ENCODE data around the gene SCYGR7.
"Not testable (repeated sequence)": the region's sequence is repeated elsewhere in the genome, so short reads cannot be mapped to it uniquely, and the experiment has no call there.

The SCYGR7 gene

GRCh38 chr2:227728035-227728434 lies at the start of gene SCYGR7:
SCYGR7 (plus strand) TSS chr2:227728335; CDS start chr2:227728335, 0 bp downstream.
- DNase-seq, result no peak

DNA sequence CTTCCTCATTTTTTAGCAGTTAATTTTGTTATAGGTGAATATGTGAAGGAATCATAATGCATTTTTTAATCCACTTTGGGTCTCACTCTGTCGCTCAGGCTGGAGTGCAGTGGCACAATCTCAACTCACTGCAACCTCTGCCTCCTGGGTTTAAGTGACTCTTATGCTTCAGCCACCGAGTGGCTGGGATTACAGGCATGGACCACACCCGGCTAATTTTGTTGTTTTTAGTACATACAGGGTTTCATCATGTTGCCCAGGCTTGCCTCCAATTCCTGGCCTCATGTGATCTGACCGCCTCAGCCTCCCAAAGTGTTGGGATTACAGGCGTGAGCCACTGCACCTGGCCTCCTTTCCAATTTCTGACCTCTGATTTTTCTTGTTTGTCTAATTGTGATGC lies 43.9 kb upstream of the SCYGR7 start:
- no peak for DNase-seq

DNA sequence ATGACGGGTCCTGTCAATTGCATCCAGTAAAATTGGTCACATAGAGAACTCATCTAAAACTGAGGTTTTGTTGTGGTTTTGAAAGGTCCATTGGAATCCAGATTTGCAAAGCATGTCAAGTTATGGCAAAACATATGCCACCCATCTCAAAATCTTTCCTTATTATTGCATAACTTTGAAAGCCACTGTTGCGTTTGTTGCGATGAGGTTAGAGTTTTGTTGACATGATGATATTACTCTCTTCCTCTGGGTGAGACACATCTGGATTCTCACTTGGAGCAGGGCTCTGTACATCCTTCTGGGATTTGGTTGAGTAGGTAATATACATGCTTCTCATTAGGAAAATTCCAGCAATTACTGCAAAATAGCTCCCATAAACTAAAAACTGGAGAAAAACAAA lies 40.9 kb upstream of the SCYGR7 start:
- no peak for DNase-seq

DNA sequence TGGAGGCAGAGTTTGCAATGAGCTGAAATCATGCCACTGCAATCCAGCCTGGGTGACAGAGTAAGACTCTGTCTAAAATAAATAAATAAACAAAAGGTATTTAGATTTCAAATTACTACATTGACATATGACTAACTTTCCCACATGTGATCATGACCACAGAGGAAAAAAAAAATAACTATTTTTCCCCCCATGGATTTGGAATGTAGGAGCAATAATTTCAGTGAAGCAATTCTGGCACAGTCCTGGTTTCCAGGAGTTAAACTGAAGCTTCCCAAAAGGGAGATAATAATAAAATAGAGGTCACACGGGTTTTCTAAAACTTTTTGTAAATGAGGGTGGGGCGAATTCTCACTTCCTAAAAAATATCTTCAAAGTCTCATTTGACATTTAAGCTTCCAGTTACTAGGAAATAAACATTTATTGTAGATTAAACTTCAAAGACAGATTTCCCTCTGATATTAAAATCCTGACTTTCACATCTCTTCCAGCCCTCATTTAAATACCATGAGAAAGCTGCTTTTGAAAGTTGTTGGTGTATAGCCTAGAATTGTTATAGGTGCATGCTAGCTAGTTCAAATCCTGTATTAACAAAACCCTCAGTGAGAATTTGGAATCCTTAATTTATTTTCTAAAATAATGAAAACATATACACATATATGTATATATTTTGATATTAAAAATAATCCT lies 31.0 kb upstream of the SCYGR7 start:
- no peak for DNase-seq

- no peak for DNase-seq
These were observed 26.6 kb upstream of the SCYGR7 start for GRCh38 chr2:227701556-227701955.

DNA sequence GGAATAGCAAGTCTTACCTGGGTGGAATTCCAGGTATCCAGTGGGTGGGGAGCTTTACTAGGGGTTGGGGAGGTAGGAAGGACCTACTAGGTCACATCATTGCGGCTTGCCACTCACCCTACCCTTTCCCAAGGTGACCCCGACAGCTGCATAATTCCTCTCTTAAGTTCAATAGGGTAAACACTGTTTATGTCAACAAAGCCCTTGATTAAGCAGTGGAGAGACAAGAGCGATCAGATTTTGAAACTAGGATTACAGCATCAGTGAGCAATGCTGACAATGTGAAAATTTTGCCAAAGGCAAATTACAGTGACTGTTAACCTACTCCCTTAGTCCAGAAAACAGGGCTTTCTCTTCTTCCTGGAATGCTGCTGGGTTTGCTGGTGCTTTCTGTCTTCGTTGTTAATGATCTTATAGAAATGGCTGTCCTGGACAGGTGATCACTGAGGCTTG lies 24.8 kb upstream of the SCYGR7 start:
- DNase-seq, result no peak

DNA sequence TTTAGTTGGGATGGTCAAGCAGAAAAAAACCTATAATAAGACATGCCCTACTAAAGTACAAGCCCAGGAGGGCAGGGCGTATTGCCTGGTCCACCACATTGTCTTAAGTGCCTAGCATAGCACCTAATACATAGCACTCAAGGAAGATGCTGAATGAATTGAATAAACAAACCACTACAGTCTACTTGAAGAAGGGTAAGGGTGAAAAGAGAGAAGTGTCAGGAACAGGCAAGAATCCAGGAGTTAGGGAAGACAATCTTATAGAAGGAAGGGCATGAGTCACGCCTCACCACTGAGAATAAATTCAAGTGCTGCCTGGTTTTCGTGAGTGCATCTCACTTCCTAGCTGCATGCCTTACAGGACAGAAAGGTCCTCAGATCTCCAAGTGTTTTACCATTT lies 24.2 kb upstream of the SCYGR7 start:
- no peak for DNase-seq

DNA sequence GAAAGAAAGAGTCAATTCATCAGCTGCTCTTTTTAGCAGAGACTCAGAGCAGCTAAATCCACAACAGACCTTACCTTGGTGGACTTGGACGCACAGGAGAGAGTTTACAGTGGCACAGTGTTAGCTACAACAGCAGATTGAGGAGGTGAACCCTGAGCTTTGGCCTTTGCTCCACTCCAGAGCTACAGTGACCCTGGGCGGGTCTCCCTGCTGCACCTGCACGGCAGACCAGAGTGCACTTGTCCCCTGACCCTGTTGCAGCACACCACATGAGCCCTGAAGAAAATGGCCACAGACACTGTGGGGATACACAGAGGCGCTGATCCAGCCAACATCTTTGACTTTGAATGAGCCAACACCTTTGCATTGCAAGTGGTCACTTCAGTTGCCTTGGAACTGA lies 21.3 kb upstream of the SCYGR7 start:
- no peak for DNase-seq

GRCh38 chr2:227707390-227707789 lies 20.7 kb upstream of the SCYGR7 start:
- DNase-seq, result no peak

GRCh38 chr2:227710986-227711385 lies 17.1 kb upstream of the SCYGR7 start:
- DNase-seq, result no peak

DNA sequence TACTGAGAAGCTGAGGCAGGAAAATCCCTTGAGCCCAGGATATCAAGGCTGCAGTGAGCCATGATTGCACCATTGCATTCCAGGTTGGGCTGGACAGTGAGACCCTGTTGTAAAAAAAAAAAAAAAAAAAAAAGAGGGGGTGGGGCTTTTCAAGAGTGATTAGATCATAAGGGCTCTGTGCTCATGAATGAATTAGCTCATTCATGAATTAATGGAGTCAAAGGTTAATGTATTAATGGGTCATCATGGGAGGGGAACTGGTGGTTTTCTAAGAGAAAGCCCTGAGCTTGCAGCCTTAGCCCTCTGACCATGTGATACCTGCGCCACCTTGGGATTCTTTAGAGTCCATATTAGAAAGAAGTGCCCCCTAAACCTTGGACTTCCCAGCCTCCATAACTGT lies 14.8 kb upstream of the SCYGR7 start:
- DNase-seq, result no peak

- no peak for DNase-seq
These were observed 11.6 kb upstream of the SCYGR7 start for GRCh38 chr2:227716501-227716900.

DNA sequence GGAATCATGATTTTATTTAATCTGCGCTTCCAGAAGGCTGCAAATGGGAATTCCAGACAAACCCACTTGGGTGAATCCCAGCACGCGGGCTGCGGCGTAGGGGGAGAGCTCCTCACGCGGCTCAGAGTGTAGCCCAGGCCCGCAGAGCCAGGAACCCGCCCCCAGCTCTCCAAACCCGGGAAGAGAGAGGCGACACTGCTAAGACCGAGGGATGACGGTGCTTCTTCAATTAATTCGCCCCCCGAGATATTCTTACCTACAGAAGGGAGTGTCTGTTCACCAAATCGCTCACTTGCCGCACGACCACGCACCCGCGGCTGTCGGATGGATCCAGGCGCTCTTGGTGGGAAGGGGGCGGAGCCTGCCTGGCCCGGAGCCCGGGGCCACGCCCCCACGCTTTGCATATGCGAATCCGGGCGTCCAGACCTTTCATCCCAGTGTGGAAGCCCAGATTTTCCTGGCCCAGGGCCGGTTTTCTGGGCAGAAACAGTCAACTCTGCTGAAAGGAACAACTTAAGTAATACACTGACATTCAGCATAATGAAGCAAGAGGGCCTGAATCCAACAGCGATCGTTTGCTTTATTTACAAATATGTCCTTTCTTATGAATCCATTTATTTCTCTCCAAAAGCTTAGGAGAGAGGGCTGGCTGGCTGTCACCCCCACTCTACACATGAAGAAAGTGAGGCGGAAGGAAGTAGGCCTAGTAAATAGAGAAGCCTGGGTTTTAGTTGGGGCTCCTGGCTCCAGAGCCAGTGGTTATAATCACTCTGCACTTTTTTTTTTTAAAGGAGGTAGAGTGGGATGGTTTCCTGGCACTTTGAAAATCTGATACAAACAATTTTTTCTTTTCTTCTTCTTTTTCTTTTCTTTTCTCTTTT lies 10.2 kb upstream of the SCYGR7 start, which contains the start of gene SLC19A3:
Gene SLC19A3, minus strand, starts transcription at position 342 of the 881 bp plus-strand sequence. CDS start 15,710 bp downstream, outside the sequence.
- peak in 1 of 2 experiments; percentile 56 for DNase-seq

GRCh38 chr2:227719641-227720040 lies 8.5 kb upstream of the SCYGR7 start:
- DNase-seq, result no peak

DNA sequence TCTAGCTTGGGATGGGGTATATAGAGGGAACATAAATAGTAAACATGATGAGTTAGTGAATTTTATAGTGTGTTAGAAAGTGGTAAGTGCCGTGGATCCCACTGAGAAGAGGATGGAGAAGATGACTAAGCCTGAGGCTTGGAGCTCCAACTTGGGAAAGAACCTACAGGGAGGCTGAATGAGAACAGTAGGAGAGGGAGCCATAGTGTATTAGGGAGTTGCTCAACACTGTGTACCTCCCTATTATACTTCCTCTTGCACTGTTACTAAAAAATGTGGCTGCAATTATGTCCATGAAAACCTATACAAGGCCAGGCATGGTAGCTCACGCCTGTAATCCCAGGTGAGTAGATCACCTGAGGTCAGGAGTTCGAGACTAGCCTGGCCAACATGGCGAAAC lies 7.5 kb upstream of the SCYGR7 start:
- no peak for DNase-seq

DNA sequence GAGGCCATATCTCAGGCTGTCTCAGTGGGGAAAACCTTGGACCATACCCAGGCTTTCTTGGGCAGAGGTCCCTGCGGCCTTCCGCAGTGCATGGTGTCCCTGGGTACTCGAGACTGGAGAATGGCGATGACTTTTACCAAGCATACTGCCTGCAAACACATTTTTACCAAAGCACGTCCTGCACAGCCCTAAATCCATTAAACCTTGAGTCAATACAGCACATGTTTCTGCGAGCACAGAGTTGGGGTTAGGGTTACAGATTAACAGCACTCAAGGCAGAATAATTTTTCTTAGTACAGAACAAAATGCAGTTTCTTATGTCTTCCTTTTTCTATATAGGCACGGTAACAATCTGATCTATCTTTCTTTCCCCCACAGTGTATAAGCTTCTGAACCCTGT lies 5.3 kb upstream of the SCYGR7 start:
- DNase-seq, result not testable (repeated sequence)

DNA sequence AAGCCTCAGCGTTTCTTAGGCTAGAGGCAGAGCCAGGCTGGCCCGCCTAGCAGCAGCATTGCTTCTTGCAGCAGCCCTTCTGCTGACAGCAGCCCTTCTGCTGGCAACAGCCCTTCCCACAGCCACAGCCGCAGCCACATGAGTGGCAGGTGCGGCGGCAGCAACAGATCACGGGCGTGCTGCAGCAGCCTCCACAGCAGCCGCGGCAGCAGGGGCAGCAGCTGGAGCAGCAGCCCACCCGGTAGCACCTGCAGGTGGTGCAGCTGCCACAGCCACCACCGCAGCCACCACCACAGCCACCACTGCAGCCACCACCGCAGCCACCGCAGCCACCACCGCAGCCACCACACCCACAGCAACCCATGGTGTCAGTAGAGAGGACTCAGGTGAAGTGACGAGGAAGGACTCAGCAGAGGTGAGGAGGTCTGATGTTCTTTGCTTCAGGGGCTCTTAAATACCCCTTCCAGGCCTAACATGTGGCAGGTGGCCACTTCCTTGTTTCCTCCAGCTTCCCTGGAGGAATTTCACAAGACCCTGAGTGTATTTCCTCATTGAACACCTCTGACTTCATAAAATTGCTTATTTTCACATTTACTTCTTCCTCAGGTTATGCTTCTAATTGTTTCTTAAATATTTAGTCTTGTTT lies 3.6 kb upstream of the SCYGR7 start, which contains the start of gene SCYGR6:
Gene SCYGR6, minus strand, starts transcription at position 364 of the 646 bp plus-strand sequence. Its CDS starts 0 bp downstream, at position 364.
- no peak for DNase-seq

GRCh38 chr2:227739351-227739750 lies 11.2 kb downstream of the SCYGR7 start:
- DNase-seq, result no peak

DNA sequence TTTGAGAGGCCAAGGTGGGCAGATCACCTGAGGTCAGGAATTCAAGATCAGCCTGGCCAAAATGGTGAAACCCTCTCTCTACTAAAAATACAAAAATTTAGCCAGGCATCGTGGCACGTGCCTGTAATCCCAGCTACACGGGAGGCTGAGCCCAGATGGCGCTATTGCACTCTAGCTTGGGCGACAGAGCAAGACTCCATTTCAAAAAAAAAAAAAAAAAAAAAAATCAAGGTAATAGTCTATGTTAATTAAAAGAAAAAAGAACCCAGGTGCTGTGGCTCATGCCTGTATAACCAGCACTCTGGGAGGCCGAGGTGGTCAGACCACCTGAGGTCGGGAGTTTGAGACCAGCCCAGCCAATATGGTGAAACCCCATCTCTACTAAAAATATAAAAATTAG lies 12.6 kb downstream of the SCYGR7 start:
- DNase-seq, result not testable (repeated sequence)

DNA sequence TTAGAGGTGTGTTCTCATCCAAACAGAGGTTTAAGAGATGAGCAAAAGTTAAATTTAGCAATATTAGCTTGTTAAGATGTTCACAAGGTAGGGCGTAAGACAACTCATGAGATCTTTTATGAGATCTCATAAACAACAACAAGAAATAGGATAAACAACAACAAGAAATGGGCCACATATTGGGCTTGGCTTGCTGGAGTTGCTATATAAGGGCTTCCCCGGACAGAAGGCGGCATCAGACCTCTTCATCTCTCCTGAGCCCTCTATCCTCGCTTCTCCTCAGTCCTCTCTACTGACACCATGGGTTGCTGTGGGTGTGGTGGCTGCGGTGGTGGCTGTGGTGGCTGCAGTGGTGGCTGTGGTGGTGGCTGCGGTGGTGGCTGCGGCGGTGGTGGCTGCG lies 17.5 kb downstream of the SCYGR7 start, which contains the start of gene SCYGR8:
Gene SCYGR8, plus strand, starts transcription at position 301 of the 400 bp plus-strand sequence. Its CDS starts 0 bp downstream, at position 301.
- no peak for DNase-seq

GRCh38 chr2:227748079-227748478 lies 19.9 kb downstream of the SCYGR7 start:
- no peak for DNase-seq

- DNase-seq, result not testable (repeated sequence)
These were observed 28.1 kb downstream of the SCYGR7 start for GRCh38 chr2:227756261-227756660.

Measured in NCI-H446 (cell line).